ENCODE results near the gene NT5C2. TPM values are rescaled to one million over a fixed set of nuclear protein-coding genes. Genes with fewer than 3 reads are reported as not detected.

NT5C2 gene
- total and polyA plus RNA-seq, 2 of the 8 experiments (the other 6 are each of a cell fraction or from before 2014, with no cell fraction given): 35.2 to 106 TPM

DNA sequence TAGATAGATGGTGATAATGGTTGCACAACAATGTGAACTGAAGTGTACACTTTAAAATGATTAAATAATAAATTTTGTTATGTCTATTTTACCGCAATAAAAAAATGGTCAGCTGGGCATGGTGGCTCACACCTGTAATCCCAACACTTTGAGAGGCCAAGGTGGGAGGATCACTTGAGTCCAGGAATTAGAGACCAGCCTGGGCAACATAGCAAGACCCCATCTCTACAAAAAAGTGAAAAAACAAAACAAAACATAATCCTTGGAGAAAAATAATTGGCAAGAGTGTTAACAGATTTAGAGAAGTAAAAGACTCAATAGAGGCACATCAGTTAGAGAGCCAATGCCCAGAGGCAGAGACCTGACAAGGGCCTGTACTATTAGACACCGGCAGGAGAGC, 42.7 kb upstream of the NT5C2 start:
- Histone ChIP-seq H3K18ac (ENCODE audit: extremely low read depth, low read length) (no peak overlapping the region), H4K91ac (replicated peaks; ENCODE audit: insufficient read length, low read length) (no peak overlapping the region), H3K9me3 (ENCODE audit: insufficient read depth in 2 of 2, low read depth in 1 of 2, low read length in 1 of 2) (no peaks in the 10 kb centered on the region), H3K36me3 (ENCODE audit: control insufficient read depth in 2 of 4, insufficient read depth in 4 of 4, low read length in 3 of 4) (no peaks in the 10 kb centered on the region), H3K56ac (replicated peaks; ENCODE audit: insufficient read length, low read depth, low read length) (no peak overlapping the region), H2AK5ac (ENCODE audit: low read depth, low read length) (no peak overlapping the region), H3K9ac (replicated peaks in 1 of 4; ENCODE audit: extremely low read depth in 1 of 4, low read depth in 3 of 4, low read length in 3 of 4) (no peak overlapping the region), H3K4me3 (ENCODE audit: extremely low read depth in 1 of 4, insufficient read depth in 2 of 4, low read depth in 3 of 4, low read length in 4 of 4) (no peak overlapping the region), H2BK12ac (ENCODE audit: low read depth, low read length) (no peak overlapping the region), H4K8ac (ENCODE audit: extremely low read depth, insufficient read depth, low read length) (no peak overlapping the region), H3K79me2 (ENCODE audit: control insufficient read depth in 1 of 2, insufficient read depth in 2 of 2, low read length in 2 of 2) (no peaks in the 10 kb centered on the region), H3K4me1 (replicated peaks in 1 of 4; ENCODE audit: control insufficient read depth in 3 of 4, insufficient read depth in 4 of 4, low read length in 3 of 4) (peaks cover 0 to 13% (median under 1%) of the 10 kb centered on the region in 4 experiments; a peak in 5 of 7 replicates), H2BK20ac (ENCODE audit: low read length) (no peak overlapping the region), H3K4ac (replicated peaks; ENCODE audit: insufficient read length, low read depth, low read length) (no peak overlapping the region), H3K27me3 (replicated peaks in 1 of 4; ENCODE audit: control insufficient read depth in 3 of 4, extremely low read depth in 1 of 4, insufficient read depth in 3 of 4, low read length in 3 of 4) (no peaks in the 10 kb centered on the region), H3K23ac (ENCODE audit: insufficient read length) (no peak overlapping the region), H2AFZ (ENCODE audit: low read length) (no peak overlapping the region), H4K5ac (ENCODE audit: insufficient read length, low read depth, low read length) (no peak overlapping the region), H3K79me1 (ENCODE audit: low read depth, low read length) (no peaks in the 10 kb centered on the region), H3K4me2 (ENCODE audit: insufficient read depth in 1 of 2, low read depth in 2 of 2, low read length in 2 of 2) (no peak overlapping the region), H3K14ac (ENCODE audit: insufficient read length) (no peak overlapping the region), H3K27ac (ENCODE audit: low read depth, low read length) (no peak overlapping the region), H2BK15ac (ENCODE audit: low read length) (no peak overlapping the region), H2BK5ac (ENCODE audit: low read depth, low read length) (no peak overlapping the region), H2BK120ac (replicated peaks; ENCODE audit: low read depth, low read length) (no peak overlapping the region), H3K23me2 (ENCODE audit: low read depth, low read length) (no peaks in the 10 kb centered on the region), H4K20me1 (replicated peaks in 1 of 2; ENCODE audit: control insufficient read depth in 1 of 2, insufficient read depth in 2 of 2, low read length in 2 of 2) (no peaks in the 10 kb centered on the region)
- no peak for DNase-seq (ENCODE audit: low read depth in 1 of 2, low spot score in 2 of 2)
- FAIRE-seq: no peak
- ChIA-PET POLR2A (ENCODE audit: partially characterized antibody) (interaction anchor here (0.6 kb wide), 1 partner anchor 401 kb away, joined by 3 read pairs; no protein-coding TSS in a partner anchor), CTCF (ENCODE audit: partially characterized antibody) (interaction anchor here (1.1 to 2.9 kb wide), 4 partner anchors 8 to 82 kb away, joined by 3 to 12 read pairs (median 4); partner anchors contain the start of gene NT5C2)
- WGBS, 2 experiments (ENCODE audit: extremely low coverage in 1 of 2, insufficient coverage in 1 of 2, insufficient read length in 1 of 2, insufficient replicate concordance in 2 of 2, low coverage in 1 of 2, low lambda C conversion rate in 2 of 2, missing lambda C conversion rate in 1 of 2): 97% methylated on average over 2 of the region's 2 CpGs; no CpG with 5 or more reads in 1 of the 2 experiments
- TF ChIP-seq TAF1 (IDR thresholded peaks at IDR 0.05; ENCODE audit: low read depth, low read length): no peak
- no peak for TF ChIP-seq RAD21 (IDR thresholded peaks at IDR 0.05 in 1 of 2, conservative IDR thresholded peaks at IDR 0.05 in 1 of 2; ENCODE audit: low read depth in 2 of 2, low read length in 2 of 2)
- TF ChIP-seq KDM4A (IDR thresholded peaks at IDR 0.05; ENCODE audit: low read depth, low read length, severe bottlenecking): no peak
